Parathyroid adenoma (tissue), 2 donors: Measurements from ENCODE around the gene TMEM91.
A peak's percentile ranks its signal among the peaks of the same experiment; 100 is the strongest.

Source experiments
- H2AFZ ChIP-seq: fragments of 300-600 bp; sonication (generic); one replicate; pipeline ENCODE4 v1.7.0; 2017; ENCODE audit warnings: antibody characterized with exemption, mild to moderate bottlenecking
- H3K27ac ChIP-seq: fragments of 300-600 bp; sonication (generic); one replicate; pipeline ENCODE4 v1.7.0; 2017
- H3K27me3 ChIP-seq: fragments of 300-600 bp; sonication (generic); one replicate; pipeline ENCODE4 v1.7.0; 2017; ENCODE audit warnings: low read length; ENCODE audit not compliant: control insufficient read depth, insufficient read depth
- H3K36me3 ChIP-seq: fragments of 300-600 bp; sonication (generic); one replicate; pipeline ENCODE4 v1.7.0; 2017; ENCODE audit warnings: low read length; ENCODE audit not compliant: control insufficient read depth, insufficient read depth
- H3K4me1 ChIP-seq: fragments of 300-600 bp; sonication (generic); one replicate; pipeline ENCODE4 v1.7.0; 2017; ENCODE audit warnings: control low read depth
- H3K4me2 ChIP-seq: fragments of 300-600 bp; sonication (generic); one replicate; pipeline ENCODE4 v1.7.0; 2017; ENCODE audit warnings: low read length
- H3K4me3 ChIP-seq: fragments of 300-600 bp; sonication (generic); one replicate; pipeline ENCODE4 v1.7.0; 2017; ENCODE audit warnings: low read depth, low read length
- H3K79me2 ChIP-seq: fragments of 300-600 bp; sonication (generic); one replicate; pipeline ENCODE4 v1.7.0; 2017; ENCODE audit warnings: control low read depth
- H3K9ac ChIP-seq: fragments of 300-600 bp; sonication (generic); one replicate; pipeline ENCODE4 v1.7.0; 2017; ENCODE audit warnings: mild to moderate bottlenecking
- H3K9me3 ChIP-seq: fragments of 300-600 bp; sonication (generic); one replicate; pipeline ENCODE4 v1.7.0; 2017; ENCODE audit warnings: low read length; ENCODE audit not compliant: control insufficient read depth
- TF ChIP-seq, protein P1 (sequence below): fragments of 300-600 bp; sonication (generic); IDR thresholded peaks from one replicate; pipeline ENCODE4 v1.7.0; 2017; ENCODE audit warnings: antibody characterized with exemption, mild to moderate bottlenecking
- donor health status: primary hyperparathyroidism.

TMEM91 gene

GRCh38 chr19:41430922-41431321 lies 54.6 kb downstream of the TMEM91 start:
- Histone ChIP-seq H3K27ac (no peak overlapping the region), H3K9ac (no peak overlapping the region), H3K79me2 (no peaks in the 10 kb centered on the region), H3K4me2 (no peak overlapping the region), H3K27me3 (no peaks in the 10 kb centered on the region), H2AFZ (no peak overlapping the region), H3K9me3 (no peaks in the 10 kb centered on the region), H3K4me1 (peaks cover 14% of the 10 kb centered on the region), H3K36me3 (no peaks in the 10 kb centered on the region), H3K4me3 (peak overlapping the region; percentile 1)
- TF ChIP-seq, protein P1, sequence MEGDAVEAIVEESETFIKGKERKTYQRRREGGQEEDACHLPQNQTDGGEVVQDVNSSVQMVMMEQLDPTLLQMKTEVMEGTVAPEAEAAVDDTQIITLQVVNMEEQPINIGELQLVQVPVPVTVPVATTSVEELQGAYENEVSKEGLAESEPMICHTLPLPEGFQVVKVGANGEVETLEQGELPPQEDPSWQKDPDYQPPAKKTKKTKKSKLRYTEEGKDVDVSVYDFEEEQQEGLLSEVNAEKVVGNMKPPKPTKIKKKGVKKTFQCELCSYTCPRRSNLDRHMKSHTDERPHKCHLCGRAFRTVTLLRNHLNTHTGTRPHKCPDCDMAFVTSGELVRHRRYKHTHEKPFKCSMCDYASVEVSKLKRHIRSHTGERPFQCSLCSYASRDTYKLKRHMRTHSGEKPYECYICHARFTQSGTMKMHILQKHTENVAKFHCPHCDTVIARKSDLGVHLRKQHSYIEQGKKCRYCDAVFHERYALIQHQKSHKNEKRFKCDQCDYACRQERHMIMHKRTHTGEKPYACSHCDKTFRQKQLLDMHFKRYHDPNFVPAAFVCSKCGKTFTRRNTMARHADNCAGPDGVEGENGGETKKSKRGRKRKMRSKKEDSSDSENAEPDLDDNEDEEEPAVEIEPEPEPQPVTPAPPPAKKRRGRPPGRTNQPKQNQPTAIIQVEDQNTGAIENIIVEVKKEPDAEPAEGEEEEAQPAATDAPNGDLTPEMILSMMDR, result no peak

GRCh38 chr19:41431426-41432386 lies 55.4 kb downstream of the TMEM91 start:
- Histone ChIP-seq H3K27ac (no peak overlapping the region), H3K9me3 (no peaks in the 10 kb centered on the region), H3K9ac (no peak overlapping the region), H3K79me2 (no peaks in the 10 kb centered on the region), H2AFZ (no peak overlapping the region), H3K4me3 (peak overlapping the region; percentile 1), H3K36me3 (no peaks in the 10 kb centered on the region), H3K4me2 (no peak overlapping the region), H3K4me1 (peaks cover 14% of the 10 kb centered on the region), H3K27me3 (no peaks in the 10 kb centered on the region)
- TF ChIP-seq, protein P1, result peak; percentile 66

- H3K27ac ChIP-seq, result no peak overlapping the region
- no peaks in the 10 kb centered on the region for H3K36me3 ChIP-seq
- no peak overlapping the region for H3K9ac ChIP-seq
Measured at GRCh38 chr19:41433171-41433570, 56.8 kb downstream of the TMEM91 start.

More at GRCh38 chr19:41433171-41433570, 56.8 kb downstream of the TMEM91 start:
- Histone ChIP-seq H3K4me3 (no peak overlapping the region), H3K79me2 (no peaks in the 10 kb centered on the region), H3K4me2 (no peak overlapping the region), H3K4me1 (peaks cover 9% of the 10 kb centered on the region), H3K9me3 (no peaks in the 10 kb centered on the region), H2AFZ (no peak overlapping the region), H3K27me3 (no peaks in the 10 kb centered on the region)
- TF ChIP-seq, protein P1, result no peak
